ENCODE data around the gene THSD4. TPM values are rescaled to one million over a fixed set of nuclear protein-coding genes. Genes with fewer than 3 reads are reported as not detected.
A peak's percentile ranks its signal among the peaks of the same experiment; 100 is the strongest.
"Not testable (repeated sequence)": the region's sequence is repeated elsewhere in the genome, so short reads cannot be mapped to it uniquely, and the experiment has no call there.

THSD4 gene
- total RNA-seq, 1 donor from 2014 or later: 2.5 TPM

DNA sequence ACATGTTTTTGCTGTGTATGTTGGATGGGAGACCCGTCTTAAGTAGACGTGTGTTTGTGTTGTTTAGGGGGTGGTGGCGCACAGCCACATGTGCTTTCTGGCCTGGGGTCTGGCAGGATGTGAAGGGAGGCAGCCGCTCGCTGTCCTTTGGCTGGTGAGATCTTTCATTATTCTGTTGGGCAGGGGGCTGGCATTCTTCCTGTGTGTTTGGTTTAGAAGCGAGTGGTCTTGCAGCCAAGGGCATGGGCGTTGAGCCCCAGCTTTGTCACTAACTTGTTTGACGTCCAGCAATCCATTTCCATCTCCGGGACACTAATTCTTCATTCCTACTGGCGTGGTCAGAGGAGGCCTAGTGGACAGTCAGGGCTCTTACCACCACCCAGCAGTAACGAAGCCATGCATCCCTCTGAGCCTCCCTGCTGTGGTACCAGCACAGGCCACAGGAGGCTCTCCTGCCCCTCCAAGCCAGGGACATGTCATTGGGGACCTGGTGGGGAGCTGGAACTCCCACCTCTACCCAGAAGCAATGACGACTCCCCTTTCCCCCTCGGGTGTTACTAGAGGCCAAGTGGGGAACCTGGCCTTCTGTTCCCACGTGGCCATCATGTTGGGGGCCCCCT is 10.7 kb downstream of the THSD4 start:
- H3K4me1 Mint-ChIP-seq (ENCODE audit: low read depth, unreplicated experiment): no peaks in the 10 kb centered on the region
- H3K27ac ChIP-seq (ENCODE audit: low read depth, low read length): no peak overlapping the region
- no peak overlapping the region for H3K27ac Mint-ChIP-seq (ENCODE audit: unreplicated experiment)
- H3K4me3 Mint-ChIP-seq (ENCODE audit: unreplicated experiment): no peak overlapping the region
- H3K79me2 ChIP-seq (ENCODE audit: insufficient read depth, low read length): peaks cover 49% of the 10 kb centered on the region
- H3K36me3 Mint-ChIP-seq (ENCODE audit: low read depth, unreplicated experiment): peaks cover 1% of the 10 kb centered on the region
- H3K9me3 ChIP-seq (ENCODE audit: insufficient read depth, low read depth, low read length): no peaks in the 10 kb centered on the region
- peak overlapping the region; percentile 5 for H3K4me2 ChIP-seq (ENCODE audit: low read length)
- no peak overlapping the region for H3K9ac ChIP-seq (ENCODE audit: low read length)
- H3K4me3 ChIP-seq (ENCODE audit: insufficient read depth, low read depth, low read length): no peak overlapping the region
- no peak for TF ChIP-seq EZH2 (IDR thresholded peaks at IDR 0.05; ENCODE audit: insufficient read depth, low read length)
- TF ChIP-seq, protein P1, sequence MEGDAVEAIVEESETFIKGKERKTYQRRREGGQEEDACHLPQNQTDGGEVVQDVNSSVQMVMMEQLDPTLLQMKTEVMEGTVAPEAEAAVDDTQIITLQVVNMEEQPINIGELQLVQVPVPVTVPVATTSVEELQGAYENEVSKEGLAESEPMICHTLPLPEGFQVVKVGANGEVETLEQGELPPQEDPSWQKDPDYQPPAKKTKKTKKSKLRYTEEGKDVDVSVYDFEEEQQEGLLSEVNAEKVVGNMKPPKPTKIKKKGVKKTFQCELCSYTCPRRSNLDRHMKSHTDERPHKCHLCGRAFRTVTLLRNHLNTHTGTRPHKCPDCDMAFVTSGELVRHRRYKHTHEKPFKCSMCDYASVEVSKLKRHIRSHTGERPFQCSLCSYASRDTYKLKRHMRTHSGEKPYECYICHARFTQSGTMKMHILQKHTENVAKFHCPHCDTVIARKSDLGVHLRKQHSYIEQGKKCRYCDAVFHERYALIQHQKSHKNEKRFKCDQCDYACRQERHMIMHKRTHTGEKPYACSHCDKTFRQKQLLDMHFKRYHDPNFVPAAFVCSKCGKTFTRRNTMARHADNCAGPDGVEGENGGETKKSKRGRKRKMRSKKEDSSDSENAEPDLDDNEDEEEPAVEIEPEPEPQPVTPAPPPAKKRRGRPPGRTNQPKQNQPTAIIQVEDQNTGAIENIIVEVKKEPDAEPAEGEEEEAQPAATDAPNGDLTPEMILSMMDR (IDR thresholded peaks at IDR 0.05; ENCODE audit: insufficient read depth, low read depth, low read length): peak; percentile 28
- H3K4me1 ChIP-seq (ENCODE audit: insufficient read depth, low read length): peaks cover 6% of the 10 kb centered on the region
- no peaks in the 10 kb centered on the region for H4K20me1 ChIP-seq (ENCODE audit: insufficient read depth, low read length)
- peaks cover 4% of the 10 kb centered on the region for H3K9me3 Mint-ChIP-seq (ENCODE audit: unreplicated experiment)
- peaks cover 12% of the 10 kb centered on the region for H3K27me3 Mint-ChIP-seq (ENCODE audit: low read depth, unreplicated experiment)
- peak overlapping the region; percentile 49 for H2AFZ ChIP-seq (ENCODE audit: low read depth, low read length)
- no peaks in the 10 kb centered on the region for H3K27me3 ChIP-seq (ENCODE audit: insufficient read depth, low read length)
- no peaks in the 10 kb centered on the region for H3K36me3 ChIP-seq (ENCODE audit: insufficient read depth, low read length)
- FAIRE-seq (no peak), DNase-seq (ENCODE audit: low read depth) (no peak)

DNA sequence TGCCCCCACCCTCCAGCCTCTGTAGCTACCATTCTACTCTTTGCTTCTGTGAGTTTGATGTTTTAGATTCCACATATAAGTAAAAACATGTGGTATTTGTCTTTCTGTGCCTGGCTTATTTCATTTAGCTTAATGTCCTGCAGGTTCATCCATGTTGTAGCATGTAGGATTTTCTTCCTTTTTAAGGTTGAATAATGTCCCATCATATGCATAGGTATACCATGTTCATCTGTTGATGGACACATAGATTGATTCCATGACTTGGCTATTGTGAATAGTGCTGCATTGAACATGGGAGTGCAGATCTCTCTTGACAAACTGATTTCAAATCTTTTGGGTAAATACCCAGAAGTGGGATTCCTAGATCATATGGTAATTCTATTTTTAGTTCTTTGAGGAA is 11.8 kb downstream of the THSD4 start:
- peaks cover 41% of the 10 kb centered on the region for H3K79me2 ChIP-seq (ENCODE audit: insufficient read depth, low read length)
- peaks cover 12% of the 10 kb centered on the region for H3K4me1 ChIP-seq (ENCODE audit: insufficient read depth, low read length)
- Mint-ChIP-seq H3K27me3 (ENCODE audit: low read depth, unreplicated experiment) (peaks cover 9% of the 10 kb centered on the region), H3K4me1 (ENCODE audit: low read depth, unreplicated experiment) (peaks cover 5% of the 10 kb centered on the region), H3K4me3 (ENCODE audit: unreplicated experiment) (no peak overlapping the region), H3K9me3 (ENCODE audit: unreplicated experiment) (peaks cover 4% of the 10 kb centered on the region), H3K27ac (ENCODE audit: unreplicated experiment) (no peak overlapping the region), H3K36me3 (ENCODE audit: low read depth, unreplicated experiment) (peaks cover 1% of the 10 kb centered on the region)
- no peak for FAIRE-seq
- no peak overlapping the region for H3K4me3 ChIP-seq (ENCODE audit: insufficient read depth, low read depth, low read length)
- no peaks in the 10 kb centered on the region for H3K9me3 ChIP-seq (ENCODE audit: insufficient read depth, low read depth, low read length)
- DNase-seq (ENCODE audit: low read depth): no peak
- H3K36me3 ChIP-seq (ENCODE audit: insufficient read depth, low read length): no peaks in the 10 kb centered on the region
- no peak overlapping the region for H3K9ac ChIP-seq (ENCODE audit: low read length)
- no peak overlapping the region for H3K4me2 ChIP-seq (ENCODE audit: low read length)
- TF ChIP-seq EZH2 (IDR thresholded peaks at IDR 0.05; ENCODE audit: insufficient read depth, low read length): no peak
- TF ChIP-seq, protein P1 (IDR thresholded peaks at IDR 0.05; ENCODE audit: insufficient read depth, low read depth, low read length): no peak
- H3K27me3 ChIP-seq (ENCODE audit: insufficient read depth, low read length): no peaks in the 10 kb centered on the region
- H2AFZ ChIP-seq (ENCODE audit: low read depth, low read length): no peak overlapping the region
- H4K20me1 ChIP-seq (ENCODE audit: insufficient read depth, low read length): no peaks in the 10 kb centered on the region
- no peak overlapping the region for H3K27ac ChIP-seq (ENCODE audit: low read depth, low read length)

DNA sequence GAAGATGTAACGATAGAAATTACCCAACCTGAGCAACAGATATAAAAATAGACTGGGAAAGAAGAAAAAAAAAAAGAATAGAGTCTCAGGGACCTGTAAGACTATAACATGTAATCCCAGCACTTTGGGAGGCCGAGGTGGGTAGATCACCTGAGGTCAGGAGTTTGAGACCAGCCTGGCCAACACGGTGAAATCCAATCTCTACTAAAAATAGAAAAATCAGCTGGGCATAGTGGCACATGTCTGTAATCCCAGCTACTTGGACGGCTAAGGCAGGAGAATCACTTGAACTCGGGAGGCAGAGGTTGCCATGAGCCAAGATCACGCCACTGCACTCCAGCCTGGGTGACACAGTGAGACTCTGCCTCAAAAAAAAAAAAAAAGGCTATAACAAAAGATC is 12.9 kb downstream of the THSD4 start:
- not testable (repeated sequence) for H3K4me2 ChIP-seq (ENCODE audit: low read length); H3K27ac Mint-ChIP-seq (ENCODE audit: unreplicated experiment); H3K9me3 Mint-ChIP-seq (ENCODE audit: unreplicated experiment); H3K36me3 ChIP-seq (ENCODE audit: insufficient read depth, low read length); H3K36me3 Mint-ChIP-seq (ENCODE audit: low read depth, unreplicated experiment); H3K9me3 ChIP-seq (ENCODE audit: insufficient read depth, low read depth, low read length); DNase-seq (ENCODE audit: low read depth); H2AFZ ChIP-seq (ENCODE audit: low read depth, low read length); H3K27ac ChIP-seq (ENCODE audit: low read depth, low read length); H3K27me3 ChIP-seq (ENCODE audit: insufficient read depth, low read length); H3K27me3 Mint-ChIP-seq (ENCODE audit: low read depth, unreplicated experiment); H3K4me1 Mint-ChIP-seq (ENCODE audit: low read depth, unreplicated experiment); FAIRE-seq; H4K20me1 ChIP-seq (ENCODE audit: insufficient read depth, low read length); H3K4me3 ChIP-seq (ENCODE audit: insufficient read depth, low read depth, low read length); H3K4me3 Mint-ChIP-seq (ENCODE audit: unreplicated experiment); H3K9ac ChIP-seq (ENCODE audit: low read length)
- peaks cover 35% of the 10 kb centered on the region for H3K79me2 ChIP-seq (ENCODE audit: insufficient read depth, low read length)
- peaks cover 20% of the 10 kb centered on the region for H3K4me1 ChIP-seq (ENCODE audit: insufficient read depth, low read length)
